IPS-20b (cell line): Measurements from ENCODE around the gene ITGA6.

Experiments
- H3K27ac ChIP-seq: one replicate; pipeline ENCODE4 v1.5.1; 2013; ENCODE audit warnings: low read length
- H3K27me3 ChIP-seq: 2 replicates; pipeline ENCODE4 v1.6.1; 2013; ENCODE audit warnings: mild to moderate bottlenecking, low read length, inconsistent platforms; ENCODE audit not compliant: insufficient read depth
- H3K36me3 ChIP-seq: 2 replicates; pipeline ENCODE4 v1.6.1; 2013; ENCODE audit warnings: low read depth, mild to moderate bottlenecking, inconsistent platforms, low read length, moderate library complexity; ENCODE audit not compliant: insufficient read depth
- H3K4me1 ChIP-seq: 2 replicates; pipeline ENCODE4 v1.6.1; 2013; ENCODE audit warnings: mild to moderate bottlenecking, control low read depth, inconsistent platforms, low read length, moderate library complexity; ENCODE audit not compliant: insufficient read depth
- H3K4me3 ChIP-seq: 2 replicates; pipeline ENCODE4 v1.5.1; 2013; ENCODE audit warnings: mild to moderate bottlenecking, low read length, inconsistent platforms
- H3K9ac ChIP-seq: 2 replicates; pipeline ENCODE4 v1.6.1; 2013; ENCODE audit warnings: low read depth, mild to moderate bottlenecking, inconsistent platforms, low read length, moderate library complexity
- H3K9me3 ChIP-seq: 2 replicates; pipeline ENCODE4 v1.6.1; 2013; ENCODE audit warnings: mild to moderate bottlenecking, low read depth, low read length, inconsistent platforms; ENCODE audit not compliant: insufficient read depth

The ITGA6 gene

GRCh38 chr2:172420216-172420615, 7.2 kb upstream of the ITGA6 start:
- H3K36me3 ChIP-seq, result no peaks in the 10 kb centered on the region
- H3K9me3 ChIP-seq, result 0 out of 2 replicates have a peak, but pooled peaks cover 4% of the 10 kb centered on the region
- no peak overlapping the region for H3K27ac ChIP-seq
- no peaks in the 10 kb centered on the region for H3K27me3 ChIP-seq
- H3K9ac ChIP-seq, result no peak overlapping the region
- peaks cover 5% of the 10 kb centered on the region; the same call in 1 of the 2 replicates for H3K4me1 ChIP-seq
- H3K4me3 ChIP-seq, result no peak overlapping the region

DNA sequence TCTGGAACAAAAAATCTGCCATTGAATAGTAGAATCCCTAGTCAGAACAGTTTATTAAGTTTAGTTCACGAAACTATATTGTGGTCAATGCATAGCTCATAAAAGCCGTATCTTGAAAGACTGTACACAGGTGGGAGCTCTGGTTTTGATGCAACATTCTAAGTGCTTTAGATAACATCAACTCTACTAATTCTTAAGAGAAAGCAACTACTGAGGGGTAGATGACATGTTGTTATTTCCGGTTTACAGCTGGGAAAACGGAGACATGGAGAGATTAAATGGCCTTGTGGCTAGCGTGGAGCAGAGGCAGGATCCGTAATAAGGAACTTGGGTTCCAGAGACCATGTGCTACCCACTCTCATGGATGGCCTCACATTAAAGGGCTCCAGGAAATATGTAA, 4.2 kb upstream of the ITGA6 start:
- Histone ChIP-seq H3K4me1 (peaks cover 5% of the 10 kb centered on the region; the same call in 1 of the 2 replicates), H3K4me3 (no peak overlapping the region), H3K27me3 (peaks cover 8% of the 10 kb centered on the region; the same call in 1 of the 2 replicates), H3K27ac (no peak overlapping the region), H3K36me3 (no peaks in the 10 kb centered on the region), H3K9ac (no peak overlapping the region), H3K9me3 (no peaks in the 10 kb centered on the region)

DNA sequence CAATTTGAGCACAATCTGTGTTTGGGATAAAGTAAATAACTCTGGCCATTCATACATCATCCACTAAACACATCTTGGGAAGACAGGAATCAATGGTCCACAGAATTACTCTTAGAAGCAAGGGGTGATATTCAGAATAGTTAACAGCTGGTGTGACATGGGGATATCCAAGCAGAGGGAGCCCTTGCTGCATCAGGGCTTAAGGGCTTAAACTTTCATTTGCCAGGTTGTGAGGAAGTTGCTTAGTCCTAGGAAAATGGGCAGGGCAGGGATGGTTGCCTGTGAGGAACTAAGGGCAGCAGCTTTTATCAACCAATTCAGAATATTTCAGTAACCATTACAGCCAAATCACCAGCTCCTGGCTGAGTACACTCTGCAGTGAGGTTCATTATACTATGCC, 2.0 kb upstream of the ITGA6 start:
- peaks cover 18% of the 10 kb centered on the region for H3K4me1 ChIP-seq
- no peak overlapping the region for H3K4me3 ChIP-seq
- no peak overlapping the region for H3K27ac ChIP-seq
- H3K27me3 ChIP-seq, result peaks cover 8% of the 10 kb centered on the region; the same call in 1 of the 2 replicates
- no peaks in the 10 kb centered on the region for H3K36me3 ChIP-seq
- no peak overlapping the region for H3K9ac ChIP-seq
- H3K9me3 ChIP-seq, result no peaks in the 10 kb centered on the region

- peaks cover 32% of the 10 kb centered on the region for H3K4me1 ChIP-seq
- peak overlapping the region; percentile 93 for H3K4me3 ChIP-seq
- no peak overlapping the region for H3K27ac ChIP-seq
- H3K27me3 ChIP-seq, result peaks cover 8% of the 10 kb centered on the region; the same call in 1 of the 2 replicates
- H3K36me3 ChIP-seq, result peaks cover 3% of the 10 kb centered on the region; the same call in 1 of the 2 replicates
- peak overlapping the region; percentile 3; the same call in 1 of the 2 replicates for H3K9ac ChIP-seq
- no peaks in the 10 kb centered on the region for H3K9me3 ChIP-seq
Measured at GRCh38 chr2:172426635-172427255, 641 bp upstream of the ITGA6 start.

DNA sequence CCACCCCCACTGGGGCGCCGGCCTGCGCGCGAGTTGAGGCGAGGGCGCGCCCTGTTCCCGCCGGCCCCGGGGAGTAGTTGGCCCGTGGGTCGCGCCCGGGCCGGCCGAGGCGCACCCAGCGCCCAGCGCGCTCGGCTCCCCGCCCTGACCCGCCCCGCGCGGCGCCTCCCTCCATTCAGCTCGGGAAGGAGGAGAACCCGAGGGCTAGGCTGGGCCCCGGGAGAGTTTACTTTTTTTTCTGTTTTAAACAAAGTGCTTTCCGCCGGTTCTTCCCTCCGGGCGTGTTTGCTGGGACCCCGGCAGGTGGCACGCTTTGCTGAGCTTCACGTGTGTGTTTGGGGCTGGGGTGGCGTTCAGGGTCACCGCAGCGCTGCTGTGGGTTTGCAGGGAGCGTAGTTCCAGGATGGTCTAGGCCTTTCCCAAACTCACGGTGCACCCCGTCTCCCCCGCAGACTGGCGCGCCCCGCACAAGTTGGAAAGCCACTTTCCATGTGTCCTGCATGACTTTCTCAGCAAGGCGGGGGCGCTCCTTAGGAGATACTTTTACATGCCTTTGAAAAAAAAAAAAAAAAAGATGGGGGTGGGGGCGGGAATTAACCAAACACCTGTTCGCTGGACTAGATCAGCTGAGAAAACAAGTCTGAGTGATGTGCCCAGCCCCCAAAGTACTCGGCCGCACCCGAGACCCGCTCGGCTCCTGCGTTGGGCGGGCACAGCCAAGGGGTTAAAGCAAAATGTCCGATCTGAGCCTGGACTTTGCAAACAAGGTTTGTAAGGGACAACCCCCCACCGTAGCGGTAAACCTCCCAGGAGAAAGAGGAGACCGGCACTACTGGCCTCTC, 825 bp downstream of the ITGA6 start:
- Histone ChIP-seq H3K4me3 (peak overlapping the region; percentile 93), H3K36me3 (peaks cover 3% of the 10 kb centered on the region; the same call in 1 of the 2 replicates), H3K4me1 (peaks cover 41% of the 10 kb centered on the region), H3K9ac (peak overlapping the region; percentile 84), H3K27me3 (peaks cover 8% of the 10 kb centered on the region; the same call in 1 of the 2 replicates), H3K27ac (no peak overlapping the region), H3K9me3 (no peaks in the 10 kb centered on the region)

GRCh38 chr2:172428832-172429210, 1.4 kb downstream of the ITGA6 start:
- Histone ChIP-seq H3K27me3 (peaks cover 8% of the 10 kb centered on the region; the same call in 1 of the 2 replicates), H3K27ac (no peak overlapping the region), H3K4me1 (peaks cover 46% of the 10 kb centered on the region), H3K36me3 (peaks cover 3% of the 10 kb centered on the region; the same call in 1 of the 2 replicates), H3K9ac (peak overlapping the region; percentile 84), H3K9me3 (no peaks in the 10 kb centered on the region), H3K4me3 (peak overlapping the region; percentile 93)

DNA sequence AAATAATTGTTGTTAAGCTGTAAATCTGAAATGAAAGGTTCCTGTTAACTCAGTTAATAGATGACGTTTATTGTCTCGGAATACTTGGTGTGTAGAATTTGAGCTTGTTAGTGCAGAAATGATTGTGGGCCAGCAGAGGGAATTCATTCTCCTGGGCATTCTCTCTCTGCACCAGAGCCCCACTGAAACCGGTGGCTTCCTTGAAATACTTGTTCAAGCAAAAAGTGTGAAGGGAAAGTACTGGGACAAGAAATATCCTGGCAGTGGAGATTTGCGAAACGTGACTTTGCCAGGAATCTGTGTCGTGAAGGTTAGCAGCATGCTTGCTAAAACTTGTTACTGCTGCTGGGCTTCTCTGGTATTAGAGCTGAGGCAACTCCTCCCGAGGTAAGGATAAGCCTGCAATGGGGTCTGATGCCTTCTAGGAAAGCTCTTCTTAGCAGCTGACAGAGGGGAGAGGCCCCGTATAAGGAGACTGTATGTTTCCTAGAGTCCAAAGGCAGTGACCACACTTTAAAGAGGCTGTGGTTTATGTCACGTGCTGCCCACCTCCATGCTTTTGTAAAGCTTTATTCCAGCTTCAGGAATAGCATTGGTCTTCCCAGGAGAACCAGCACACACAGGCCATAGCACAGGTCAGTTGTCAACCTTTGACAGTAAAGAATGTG, 2.0 kb downstream of the ITGA6 start:
- Histone ChIP-seq H3K27ac (no peak overlapping the region), H3K36me3 (peaks cover 3% of the 10 kb centered on the region; the same call in 1 of the 2 replicates), H3K4me1 (peaks cover 52% of the 10 kb centered on the region), H3K9me3 (no peaks in the 10 kb centered on the region), H3K9ac (peak overlapping the region; percentile 84), H3K4me3 (peak overlapping the region; percentile 93), H3K27me3 (peaks cover 8% of the 10 kb centered on the region; the same call in 1 of the 2 replicates)

GRCh38 chr2:172430027-172430426, 2.6 kb downstream of the ITGA6 start:
- H3K4me3 ChIP-seq, result peak overlapping the region; percentile 93
- no peak overlapping the region for H3K9ac ChIP-seq
- H3K4me1 ChIP-seq, result peaks cover 58% of the 10 kb centered on the region
- no peak overlapping the region for H3K27ac ChIP-seq
- H3K36me3 ChIP-seq, result peaks cover 3% of the 10 kb centered on the region; the same call in 1 of the 2 replicates
- H3K27me3 ChIP-seq, result peaks cover 8% of the 10 kb centered on the region; the same call in 1 of the 2 replicates
- H3K9me3 ChIP-seq, result no peaks in the 10 kb centered on the region

GRCh38 chr2:172430678-172431077, 3.3 kb downstream of the ITGA6 start:
- Histone ChIP-seq H3K4me3 (peak overlapping the region; percentile 93; the same call in 1 of the 2 replicates), H3K9me3 (no peaks in the 10 kb centered on the region), H3K27me3 (peaks cover 8% of the 10 kb centered on the region; the same call in 1 of the 2 replicates), H3K27ac (no peak overlapping the region), H3K36me3 (peaks cover 3% of the 10 kb centered on the region; the same call in 1 of the 2 replicates), H3K4me1 (peaks cover 65% of the 10 kb centered on the region), H3K9ac (no peak overlapping the region)

DNA sequence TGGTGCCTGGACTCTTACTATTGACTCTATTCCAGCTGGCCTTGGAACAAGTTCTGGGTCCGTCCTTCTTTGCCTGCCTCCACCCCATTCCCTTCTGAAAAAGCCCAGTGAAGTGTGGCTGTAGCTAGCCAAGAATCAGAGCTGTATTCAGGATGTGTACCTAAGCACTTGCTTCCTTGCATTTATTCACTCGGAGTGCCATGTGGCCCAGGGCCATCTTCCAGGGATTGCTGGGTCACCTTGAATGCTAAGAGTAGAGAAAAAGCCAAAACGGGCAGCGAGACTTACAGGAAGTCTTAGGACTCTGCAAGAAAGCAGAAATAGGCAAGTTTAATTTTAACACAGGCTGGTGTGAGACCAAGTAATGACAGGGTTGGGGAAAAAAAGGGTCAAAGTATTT, 4.1 kb downstream of the ITGA6 start:
- Histone ChIP-seq H3K9ac (no peak overlapping the region), H3K27ac (no peak overlapping the region), H3K4me3 (peak overlapping the region; percentile 23; the same call in 1 of the 2 replicates), H3K36me3 (peaks cover 3% of the 10 kb centered on the region; the same call in 1 of the 2 replicates), H3K27me3 (peaks cover 5% of the 10 kb centered on the region; the same call in 1 of the 2 replicates), H3K9me3 (no peaks in the 10 kb centered on the region), H3K4me1 (peaks cover 72% of the 10 kb centered on the region)

DNA sequence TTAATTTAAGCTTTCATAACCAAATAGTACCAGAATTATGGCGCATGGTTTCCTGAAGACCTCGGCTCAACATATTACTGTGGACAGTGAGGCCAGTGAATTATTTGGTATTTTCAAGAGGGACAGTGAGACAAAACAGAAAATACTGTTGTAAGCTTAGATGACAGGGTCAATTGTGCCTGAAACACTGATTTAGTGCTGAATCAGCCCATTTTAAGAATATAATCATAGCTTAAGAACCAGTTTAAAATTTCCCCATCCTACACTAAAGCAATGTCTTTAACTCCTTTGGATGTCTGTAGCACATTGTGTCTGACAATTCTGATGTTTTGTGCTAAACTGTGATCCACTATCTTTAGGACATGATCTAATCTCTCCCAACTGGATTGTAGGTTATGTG, 4.6 kb downstream of the ITGA6 start:
- H3K9ac ChIP-seq, result no peak overlapping the region
- 0 out of 2 replicates have a peak, but pooled peaks cover under 1% of the 10 kb centered on the region for H3K27me3 ChIP-seq
- peak overlapping the region; percentile 23; the same call in 1 of the 2 replicates for H3K4me3 ChIP-seq
- H3K36me3 ChIP-seq, result peaks cover 3% of the 10 kb centered on the region; the same call in 1 of the 2 replicates
- no peaks in the 10 kb centered on the region for H3K9me3 ChIP-seq
- peaks cover 78% of the 10 kb centered on the region for H3K4me1 ChIP-seq
- no peak overlapping the region for H3K27ac ChIP-seq
